ENCODE measurements around the gene GJB6. TPM values are rescaled to one million over a fixed set of nuclear protein-coding genes. Genes with fewer than 3 reads are reported as not detected.

Gene GJB6
- 0.06 to 0.09 TPM in 2 of 5 replicates, not detected in the others for total RNA-seq (2022; extraction: Qiagen RNA extraction)

DNA sequence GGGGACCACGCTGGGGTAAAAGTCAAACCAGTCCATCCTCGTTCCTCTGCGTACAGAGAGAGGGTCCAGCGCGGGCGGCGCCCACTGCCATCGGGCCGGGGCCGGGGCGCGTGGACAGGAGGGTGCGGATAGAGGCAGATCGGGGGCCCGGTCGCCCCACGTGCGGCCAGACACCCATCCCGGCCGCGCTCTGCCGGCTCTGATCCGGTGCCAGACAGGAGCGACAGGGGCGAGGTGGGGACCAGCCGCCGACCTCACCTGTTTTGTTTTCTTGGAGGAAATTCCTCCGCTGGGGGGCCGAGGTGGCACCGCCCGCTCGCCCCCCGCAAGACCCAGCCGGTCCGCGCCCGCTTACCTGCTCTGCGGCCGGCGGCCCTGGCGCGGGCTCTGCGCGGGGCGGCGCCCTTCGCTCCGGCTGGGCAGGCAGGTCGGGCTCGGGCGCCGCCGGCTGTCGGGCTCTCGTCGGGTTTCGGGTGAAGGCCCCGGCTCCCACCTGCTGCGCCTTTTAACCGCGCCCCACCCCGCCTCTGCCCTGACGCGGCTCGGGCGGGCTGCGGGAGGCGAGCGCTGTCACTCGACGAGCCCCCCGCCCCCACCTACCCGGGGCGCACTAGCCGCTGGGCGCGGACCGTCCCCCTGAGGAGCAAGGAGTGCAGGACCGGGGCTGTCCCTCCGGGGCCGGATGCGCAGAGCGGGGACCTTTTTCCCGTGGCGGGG, at the start of gene GJB6:
TSS of gene GJB6 (minus strand) at position 481 of the 717 bp plus-strand sequence. CDS start 8,839 bp downstream, outside the sequence.

DNA sequence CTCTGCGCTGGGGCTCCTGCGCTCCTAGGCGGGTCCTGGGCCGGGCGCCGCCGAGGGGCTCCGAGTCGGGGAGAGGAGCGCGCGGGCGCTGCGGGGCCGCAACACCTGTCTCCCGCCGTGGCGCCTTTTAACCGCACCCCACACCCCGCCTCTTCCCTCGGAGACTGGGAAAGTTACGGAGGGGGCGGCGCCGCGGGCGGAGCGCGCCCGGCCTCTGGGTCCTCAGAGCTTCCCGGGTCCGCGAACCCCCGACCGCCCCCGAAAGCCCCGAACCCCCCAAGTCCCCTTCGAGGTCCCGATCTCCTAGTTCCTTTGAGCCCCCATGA, 39.3 kb downstream of the GJB6 start, which contains the start of gene GJB2:
TSS of gene GJB2 (minus strand) at position 103 of the 326 bp plus-strand sequence. CDS start 3,357 bp downstream, outside the sequence.

Other genes with a start within 250 kb of the GJB6 start
- gene GJA3, start 71.3 kb downstream of the GJB6 start, total RNA-seq (2022; extraction: Qiagen RNA extraction): 0.86 to 1.3 TPM (median 1.3 TPM) in 5 replicates
- 0.50 to 0.84 TPM (median 0.69 TPM) in 5 replicates for gene GJB2, start 39.4 kb downstream of the GJB6 start, total RNA-seq (2022; extraction: Qiagen RNA extraction)